ENCODE results near the gene CGNL1.

Gene CGNL1

DNA sequence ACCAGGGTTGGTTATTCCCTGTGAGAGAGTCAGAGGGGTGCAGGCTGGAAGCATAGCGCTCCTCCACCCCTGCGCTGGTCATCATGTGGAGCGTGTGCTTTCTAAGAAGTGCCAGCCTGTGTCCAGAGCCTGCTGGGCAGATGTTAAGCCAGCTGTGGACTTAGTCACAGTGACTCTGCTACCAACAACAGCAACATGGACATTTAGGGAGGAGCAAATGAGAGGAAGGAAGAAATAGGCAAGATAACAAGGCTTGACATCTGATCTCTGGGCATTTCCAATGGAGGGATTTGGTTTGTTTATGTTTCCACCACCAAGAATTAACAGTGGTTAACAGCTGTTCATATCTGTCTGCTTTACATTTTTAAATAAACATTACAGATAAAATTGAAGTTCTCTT is 179.0 kb downstream of the CGNL1 start:
- TF ChIP-seq CTCF (IDR thresholded peaks at IDR 0.05; ENCODE audit: insufficient read depth, low read length, missing control alignments), result no peak
- DNase-seq (ENCODE audit: low read depth, low spot score), result no peak
- ChIA-PET CTCF (interaction anchor here (0.7 to 10.6 kb wide), 4 partner anchors 10 to 515 kb away, joined by 3 to 97 read pairs (median 8); no protein-coding TSS in a partner anchor), POLR2A (no interaction called here)
- no peak overlapping the region for H3K4me3 ChIP-seq (ENCODE audit: low read depth, low read length)

GRCh38 chr15:57556040-57556439 is 179.7 kb downstream of the CGNL1 start:
- POLR2A ChIA-PET, result no interaction called here
- TF ChIP-seq CTCF (IDR thresholded peaks at IDR 0.05; ENCODE audit: insufficient read depth, low read length, missing control alignments), result no peak
- CTCF ChIA-PET, result interaction anchor here (0.7 to 10.6 kb wide), 4 partner anchors 9 to 515 kb away, joined by 3 to 97 read pairs (median 11); no protein-coding TSS in a partner anchor
- H3K4me3 ChIP-seq (ENCODE audit: low read depth, low read length), result no peak overlapping the region
- no peak for DNase-seq (ENCODE audit: low read depth, low spot score)

DNA sequence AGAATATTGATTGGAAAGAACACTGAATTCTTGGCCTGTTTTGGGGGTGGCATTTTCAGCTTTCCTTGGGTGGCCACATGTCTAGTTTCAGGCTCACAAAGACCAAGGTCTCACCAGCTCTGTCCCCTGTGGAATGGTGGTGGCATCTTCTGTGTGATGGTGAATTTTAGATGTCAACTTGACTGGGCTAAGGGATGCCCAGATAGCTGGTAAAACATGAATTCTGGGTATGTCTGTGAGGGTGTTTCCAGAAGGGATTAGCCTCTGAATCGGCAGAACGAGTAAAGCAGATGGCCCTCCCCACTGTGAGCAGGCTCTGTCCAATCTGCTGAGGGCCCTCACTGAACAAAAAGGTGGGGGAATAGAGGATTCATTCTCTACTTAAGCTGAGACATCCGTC is 181.0 kb downstream of the CGNL1 start:
- TF ChIP-seq CTCF (IDR thresholded peaks at IDR 0.05; ENCODE audit: insufficient read depth, low read length, missing control alignments), result no peak
- ChIA-PET CTCF (interaction anchor here (1.2 to 10.6 kb wide), 6 partner anchors 8 to 626 kb away, joined by 5 to 97 read pairs (median 16); no protein-coding TSS in a partner anchor), POLR2A (no interaction called here)
- H3K4me3 ChIP-seq (ENCODE audit: low read depth, low read length), result no peak overlapping the region
- no peak for DNase-seq (ENCODE audit: low read depth, low spot score)

DNA sequence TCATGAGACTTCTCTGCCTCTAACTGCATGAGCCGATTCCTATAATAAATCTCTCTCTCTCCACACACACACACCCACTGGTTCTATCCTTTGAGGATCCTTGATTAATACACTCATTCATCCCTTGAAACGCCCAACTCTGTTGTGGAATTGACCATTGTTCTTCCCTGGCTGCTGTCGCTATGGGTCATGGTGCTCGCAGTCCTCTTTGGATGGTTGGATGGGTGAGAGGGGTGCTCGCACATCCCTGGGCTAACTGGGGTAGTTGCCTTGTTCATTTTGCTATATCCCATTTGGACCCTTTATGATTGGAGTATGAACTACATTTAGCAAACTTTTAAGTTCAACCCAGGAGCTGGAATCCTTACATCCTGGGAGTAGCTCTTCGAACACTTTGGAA is 181.5 kb downstream of the CGNL1 start:
- no peak for TF ChIP-seq CTCF (IDR thresholded peaks at IDR 0.05; ENCODE audit: insufficient read depth, low read length, missing control alignments)
- H3K4me3 ChIP-seq (ENCODE audit: low read depth, low read length), result no peak overlapping the region
- CTCF ChIA-PET, result interaction anchor here (1.2 to 10.6 kb wide), 7 partner anchors 11 to 625 kb away, joined by 5 to 97 read pairs (median 22); no protein-coding TSS in a partner anchor
- POLR2A ChIA-PET, result no interaction called here
- no peak for DNase-seq (ENCODE audit: low read depth, low spot score)

DNA sequence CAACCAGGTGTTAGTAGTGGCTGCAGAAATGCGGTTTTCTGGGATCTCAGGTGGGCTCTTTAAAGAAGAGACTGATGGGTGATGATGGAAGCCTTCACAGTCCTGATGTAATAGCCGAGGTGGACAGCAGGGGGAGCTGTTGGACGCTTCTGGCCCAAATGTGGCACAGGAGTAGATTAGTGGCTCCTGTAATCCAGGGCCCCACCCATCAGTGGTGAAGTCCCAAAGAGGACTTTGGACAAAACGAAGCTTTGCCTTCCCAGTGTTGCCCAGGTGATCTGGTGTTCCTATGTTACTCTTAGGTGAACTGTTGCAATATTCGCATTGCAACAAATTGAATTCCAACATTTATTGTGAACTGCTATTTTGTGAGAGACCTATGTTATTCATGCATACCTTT is 183.6 kb downstream of the CGNL1 start:
- ChIA-PET CTCF (interaction anchor here (0.7 to 10.6 kb wide), 41 partner anchors 9 to 1069 kb away, joined by 3 to 97 read pairs (median 5); partner anchors contain the start of genes ALDH1A2 and POLR2M), POLR2A (no interaction called here)
- H3K4me3 ChIP-seq (ENCODE audit: low read depth, low read length), result no peak overlapping the region
- DNase-seq (ENCODE audit: low read depth, low spot score), result no peak
- TF ChIP-seq CTCF (IDR thresholded peaks at IDR 0.05; ENCODE audit: insufficient read depth, low read length, missing control alignments), result peak; percentile 82

GRCh38 chr15:57561041-57561711 is 184.9 kb downstream of the CGNL1 start:
- no peak overlapping the region for H3K4me3 ChIP-seq (ENCODE audit: low read depth, low read length)
- peak; percentile 87 for TF ChIP-seq CTCF (IDR thresholded peaks at IDR 0.05; ENCODE audit: insufficient read depth, low read length, missing control alignments)
- POLR2A ChIA-PET, result no interaction called here
- peak; percentile 10 for DNase-seq (ENCODE audit: low read depth, low spot score)
- CTCF ChIA-PET, result interaction anchor here (0.7 to 10.6 kb wide), 42 partner anchors 8 to 1070 kb away, joined by 3 to 97 read pairs (median 5); partner anchors contain the start of genes ALDH1A2 and POLR2M
